Colon (tissue), 2 donors: Measurements from ENCODE around the gene CDHR3.

ENCODE experiments used
- FAIRE-seq: peaks from 2 replicates; lab custom pipeline; 2012; peaks lifted over from hg19 to GRCh38; lab: Jason Lieb, UNC
- donor health status: control.
- donor health status: control.

The CDHR3 gene

GRCh38 chr7:106026101-106026500 is 63.0 kb downstream of the CDHR3 start:
- no peak for FAIRE-seq

GRCh38 chr7:106029451-106029850 is 66.4 kb downstream of the CDHR3 start:
- FAIRE-seq, result no peak

- FAIRE-seq, result no peak
These were observed 66.9 kb downstream of the CDHR3 start for GRCh38 chr7:106029941-106030340.

GRCh38 chr7:106031300-106032035 is 68.4 kb downstream of the CDHR3 start:
- no peak for FAIRE-seq

GRCh38 chr7:106032295-106032694 is 69.2 kb downstream of the CDHR3 start:
- no peak for FAIRE-seq

GRCh38 chr7:106033735-106034134 is 70.7 kb downstream of the CDHR3 start:
- no peak for FAIRE-seq

- no peak for FAIRE-seq
These were observed 71.3 kb downstream of the CDHR3 start for GRCh38 chr7:106034383-106034782.

- FAIRE-seq, result no peak
These were observed 72.5 kb downstream of the CDHR3 start for GRCh38 chr7:106035568-106035967.

GRCh38 chr7:106036004-106036403 is 72.9 kb downstream of the CDHR3 start:
- FAIRE-seq, result no peak

GRCh38 chr7:106037489-106038176 is 74.6 kb downstream of the CDHR3 start:
- FAIRE-seq, result no peak

GRCh38 chr7:106038289-106038688 is 75.2 kb downstream of the CDHR3 start:
- no peak for FAIRE-seq

GRCh38 chr7:106038916-106039315 is 75.9 kb downstream of the CDHR3 start:
- FAIRE-seq, result no peak

GRCh38 chr7:106039486-106040060 is 76.5 kb downstream of the CDHR3 start:
- no peak for FAIRE-seq

GRCh38 chr7:106041140-106041717 is 78.2 kb downstream of the CDHR3 start:
- FAIRE-seq, result no peak

GRCh38 chr7:106042196-106042611 is 79.1 kb downstream of the CDHR3 start:
- no peak for FAIRE-seq

- no peak for FAIRE-seq
These were observed 82.1 kb downstream of the CDHR3 start for GRCh38 chr7:106045139-106045538.

GRCh38 chr7:106045586-106045985 is 82.5 kb downstream of the CDHR3 start:
- no peak for FAIRE-seq

GRCh38 chr7:106047184-106047583 is 84.1 kb downstream of the CDHR3 start:
- no peak for FAIRE-seq

GRCh38 chr7:106047818-106048705 is 85.0 kb downstream of the CDHR3 start:
- no peak for FAIRE-seq

GRCh38 chr7:106048706-106049020 is 85.6 kb downstream of the CDHR3 start:
- FAIRE-seq, result no peak

GRCh38 chr7:106049139-106049752 is 86.2 kb downstream of the CDHR3 start:
- FAIRE-seq, result no peak
